Colonic mucosa (tissue), 4 donors: ENCODE results near the gene RAPGEF6. TPM values are rescaled to one million over a fixed set of nuclear protein-coding genes. Genes with fewer than 3 reads are reported as not detected.
"Not testable (repeated sequence)": the region's sequence is repeated elsewhere in the genome, so short reads cannot be mapped to it uniquely, and the experiment has no call there.

ENCODE experiments used
- DNase-seq: peaks from one replicate; pipeline ENCODE4 v3.0.0-alpha.2; 2020
- H3K27ac ChIP-seq: fragments of 200-600 bp; one replicate; pipeline ENCODE4 v1.8.0; 2021
- H3K27me3 ChIP-seq: fragments of 200-600 bp; one replicate; pipeline ENCODE4 v1.8.0; 2021
- H3K36me3 ChIP-seq: fragments of 200-600 bp; one replicate; pipeline ENCODE4 v1.8.0; 2021
- H3K4me1 ChIP-seq: fragments of 200-600 bp; one replicate; pipeline ENCODE4 v1.8.0; 2021; ENCODE audit warnings: mild to moderate bottlenecking
- H3K4me3 ChIP-seq: fragments of 200-600 bp; one replicate; pipeline ENCODE4 v1.8.0; 2021
- H3K9ac ChIP-seq, 2 donors: one replicate each; pipeline ENCODE4 v1.7.0; 2013; ENCODE audit warnings: control low read depth in 2 of 2, low read depth in 2 of 2, low read length in 2 of 2
- H3K9me3 ChIP-seq: fragments of 200-600 bp; one replicate; pipeline ENCODE4 v1.8.0; 2021
- CTCF ChIP-seq: fragments of 200-600 bp; IDR thresholded peaks from one replicate; pipeline ENCODE4 v1.8.0; 2022; ENCODE audit warnings: antibody characterized with exemption, mild to moderate bottlenecking
- intact Hi-C: fragments of 100-400 bp; cut with DNase I; formaldehyde crosslinking; loops from one replicate; pipeline ENCODE4 v1.14.1; 2022
- total RNA-seq, 2 donors: library from RNA; stranded (reverse); fragmentation: NEBNext Ultra II Directional in 1 of 2; extraction: Animal tissue kit (Norgen Biotek cat#: 25700) in 1 of 2; gene quantifications; one replicate each; pipeline ENCODE4 v1.2.1, GENCODE V29; 2021
- donor health status: healthy.
- donor health status: DM: no; HTN: no; CAD: no.
- donor health status: DM: no; HTN: no; CAD: no.

The RAPGEF6 gene
- total RNA-seq, 2 donors from 2014 or later, result 14.9 to 16.2 TPM

- Histone ChIP-seq H3K4me3 (no peak overlapping the region), H3K9me3 (no peaks in the 10 kb centered on the region), H3K9ac (no peak overlapping the region), H3K36me3 (no peaks in the 10 kb centered on the region), H3K27me3 (no peaks in the 10 kb centered on the region), H3K4me1 (peaks cover 10% of the 10 kb centered on the region), H3K27ac (no peak overlapping the region)
- DNase-seq, result no peak
- TF ChIP-seq CTCF, result no peak
- intact Hi-C loops, result no loop called here
Observed at GRCh38 chr5:131627207-131627865, 7.7 kb downstream of the RAPGEF6 start.

GRCh38 chr5:131622633-131623032 lies 12.4 kb downstream of the RAPGEF6 start:
- Histone ChIP-seq H3K4me1 (no peaks in the 10 kb centered on the region), H3K4me3 (no peak overlapping the region), H3K9ac (no peak overlapping the region), H3K9me3 (no peaks in the 10 kb centered on the region), H3K36me3 (no peaks in the 10 kb centered on the region), H3K27me3 (no peaks in the 10 kb centered on the region), H3K27ac (no peak overlapping the region)
- intact Hi-C loops, result no loop called here
- no peak for TF ChIP-seq CTCF
- no peak for DNase-seq

- intact Hi-C loops, H3K9me3 ChIP-seq, H3K27me3 ChIP-seq, H3K36me3 ChIP-seq, H3K9ac ChIP-seq, H3K27ac ChIP-seq, DNase-seq, H3K4me3 ChIP-seq, H3K4me1 ChIP-seq: not testable (repeated sequence)
Observed at GRCh38 chr5:131621164-131621563, 13.9 kb downstream of the RAPGEF6 start.

- H3K27me3 ChIP-seq, result no peaks in the 10 kb centered on the region
- intact Hi-C loops, result no loop called here
- no peak for TF ChIP-seq CTCF
- no peak overlapping the region for H3K9ac ChIP-seq
- no peak overlapping the region for H3K4me3 ChIP-seq
- no peaks in the 10 kb centered on the region for H3K4me1 ChIP-seq
- no peaks in the 10 kb centered on the region for H3K36me3 ChIP-seq
- no peaks in the 10 kb centered on the region for H3K9me3 ChIP-seq
- DNase-seq, result no peak
- H3K27ac ChIP-seq, result no peak overlapping the region
Observed at GRCh38 chr5:131619102-131619501, 15.9 kb downstream of the RAPGEF6 start.

GRCh38 chr5:131617140-131617822 lies 17.7 kb downstream of the RAPGEF6 start:
- no peak for TF ChIP-seq CTCF
- Histone ChIP-seq H3K27ac (no peak overlapping the region), H3K9ac (no peak overlapping the region), H3K9me3 (no peaks in the 10 kb centered on the region), H3K4me1 (no peaks in the 10 kb centered on the region), H3K27me3 (no peaks in the 10 kb centered on the region), H3K36me3 (no peaks in the 10 kb centered on the region), H3K4me3 (no peak overlapping the region)
- intact Hi-C loops, result no loop called here
- no peak for DNase-seq

GRCh38 chr5:131615957-131616356 lies 19.1 kb downstream of the RAPGEF6 start:
- Histone ChIP-seq H3K4me3 (no peak overlapping the region), H3K27me3 (no peaks in the 10 kb centered on the region), H3K9ac (no peak overlapping the region), H3K4me1 (no peaks in the 10 kb centered on the region), H3K9me3 (no peaks in the 10 kb centered on the region), H3K27ac (no peak overlapping the region), H3K36me3 (no peaks in the 10 kb centered on the region)
- TF ChIP-seq CTCF, result no peak
- intact Hi-C loops, result no loop called here
- no peak for DNase-seq
